Upper lobe of left lung (tissue), 4 donors: ENCODE results near the gene ACACB.

Experiments
- CTCF ChIP-seq, 6 experiments: fragments of 450-650 bp in 4 of 6; fragments of 200-600 bp in 2 of 6; sonication (generic) in 2 of 6; IDR thresholded peaks; one replicate each; pipeline ENCODE4 v1.5.1; 2016 to 2019; ENCODE audit warnings: antibody characterized with exemption in 6 of 6
- POLR2A ChIP-seq, 4 donors: fragments of 450-650 bp; IDR thresholded peaks; one replicate each; pipeline ENCODE4 v1.5.1; 2016 to 2017; ENCODE audit warnings: antibody characterized with exemption in 4 of 4, mild to moderate bottlenecking in 2 of 4
- POLR2AphosphoS5 ChIP-seq, 2 donors: sonication (generic); formaldehyde crosslinking; IDR thresholded peaks; one replicate each; pipeline ENCODE4 v1.5.1; 2017; ENCODE audit warnings: antibody characterized with exemption in 2 of 2

GRCh38 chr12:109127533-109128242 lies 11.3 kb downstream of the ACACB start:
- TF ChIP-seq CTCF (IDR thresholded peaks at IDR 0.05) (no peak), POLR2AphosphoS5 (IDR thresholded peaks at IDR 0.05) (no peak), POLR2A (IDR thresholded peaks at IDR 0.05) (no peak)
